ENCODE measurements around the gene CIRBP. TPM values are rescaled to one million over a fixed set of nuclear protein-coding genes. Genes with fewer than 3 reads are reported as not detected.
A peak's percentile ranks its signal among the peaks of the same experiment; 100 is the strongest.

CIRBP gene
- total RNA-seq, 1 experiment from 2014 or later, result 141 TPM

DNA sequence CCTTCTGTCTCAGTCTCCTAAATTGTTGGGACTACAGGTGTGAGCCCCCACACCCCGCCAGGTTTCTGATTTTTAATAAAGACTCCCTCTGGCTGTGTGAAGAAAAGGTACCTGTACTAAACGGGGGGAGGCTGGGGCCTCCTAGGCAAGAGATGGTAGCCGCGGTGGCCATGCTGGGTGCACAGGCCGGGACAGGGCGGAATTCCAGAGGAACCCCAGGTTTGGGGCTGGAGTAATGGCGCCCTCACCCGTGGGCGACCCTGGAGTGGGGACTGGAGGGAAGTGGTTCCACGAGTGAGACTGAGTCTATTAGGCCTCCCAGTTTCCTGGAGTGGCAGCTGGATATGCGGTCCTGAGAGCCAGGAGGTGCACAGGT, 29.7 kb upstream of the CIRBP start:
- Histone ChIP-seq H3K27ac (ENCODE audit: low read length) (peak overlapping the region; percentile 70; the same call in 1 of the 2 replicates), H2AFZ (ENCODE audit: low read length) (peak overlapping the region; percentile 70; the same call in 1 of the 2 replicates)

DNA sequence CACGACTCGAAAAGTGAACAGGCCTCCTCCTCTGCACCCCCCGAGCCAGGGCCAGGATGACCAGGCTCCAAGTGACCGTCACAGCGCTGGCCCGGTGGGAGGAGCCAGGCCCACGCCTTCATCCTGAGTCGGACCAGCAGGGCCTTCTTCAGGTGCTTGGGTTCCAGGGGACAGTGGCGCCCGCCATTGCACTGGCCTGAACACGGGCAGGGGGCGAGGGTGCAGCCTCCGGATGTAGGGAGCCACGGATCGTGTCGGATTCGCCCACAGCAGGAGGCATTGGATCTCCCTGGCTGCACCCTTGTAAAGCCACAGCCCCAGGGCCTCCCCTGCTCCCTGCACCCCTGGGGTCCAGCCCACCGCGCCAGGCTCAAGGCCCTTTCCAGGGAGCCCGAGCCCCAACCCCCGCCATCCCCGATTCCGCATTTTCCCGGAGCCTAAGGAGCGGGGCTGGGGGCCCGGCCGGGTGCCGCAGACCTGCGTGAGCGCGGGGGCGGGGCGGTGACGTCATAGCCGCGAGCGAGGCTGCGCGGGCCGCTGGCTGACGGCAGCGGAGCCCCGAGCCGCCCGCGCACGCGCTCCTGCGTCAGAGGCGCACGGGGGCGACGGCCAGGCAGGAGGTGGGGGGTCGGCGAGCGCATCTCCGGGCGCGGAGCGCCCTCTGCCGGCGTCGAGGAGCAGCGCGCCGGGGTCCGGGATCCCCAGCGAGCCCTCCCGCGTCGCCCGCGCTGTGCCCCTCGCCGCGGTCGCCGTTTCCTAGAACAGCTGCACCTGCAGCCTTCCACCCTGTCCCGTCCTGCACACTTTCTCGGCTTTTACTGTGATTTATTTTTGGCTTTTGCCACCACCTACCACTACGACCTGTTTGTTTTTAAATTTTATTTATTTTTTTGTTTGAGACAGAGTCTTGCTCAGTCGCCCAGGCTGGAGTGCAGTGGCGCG, 29.1 kb upstream of the CIRBP start:
- Histone ChIP-seq H3K27ac (ENCODE audit: low read length) (peak overlapping the region; percentile 70), H3K9me2 (replicated peaks; ENCODE audit: insufficient read depth, low read length) (no peaks in the 10 kb centered on the region), H3K4me2 (ENCODE audit: low read depth, low read length, poor library complexity, severe bottlenecking) (peak overlapping the region; percentile 94), H3K27me3 (ENCODE audit: low read length) (no peaks in the 10 kb centered on the region), H3K79me2 (ENCODE audit: low read length) (peaks cover 24% of the 10 kb centered on the region), H2AFZ (ENCODE audit: low read length) (peak overlapping the region; percentile 70; the same call in 1 of the 2 replicates), H4K20me1 (ENCODE audit: insufficient read depth, low read depth, low read length) (0 out of 2 replicates have a peak, but pooled peaks cover 6% of the 10 kb centered on the region), H3K9ac (ENCODE audit: low read length) (peak overlapping the region; percentile 100), H3K4me3 (ENCODE audit: low read length) (peak overlapping the region; percentile 100), H3K9me3 (ENCODE audit: low read length) (no peaks in the 10 kb centered on the region), H3K36me3 (ENCODE audit: insufficient read depth, low read length) (no peaks in the 10 kb centered on the region), H3K4me1 (ENCODE audit: low read length) (peaks cover 60% of the 10 kb centered on the region)
- peak; percentile 98 for DNase-seq

More for the DNA sequence above, 29.7 kb upstream of the CIRBP start:
- Histone ChIP-seq H3K9ac (ENCODE audit: low read length) (peak overlapping the region; percentile 87), H4K20me1 (ENCODE audit: insufficient read depth, low read depth, low read length) (0 out of 2 replicates have a peak, but pooled peaks cover 6% of the 10 kb centered on the region), H3K79me2 (ENCODE audit: low read length) (peaks cover 24% of the 10 kb centered on the region), H3K27me3 (ENCODE audit: low read length) (no peaks in the 10 kb centered on the region), H3K9me3 (ENCODE audit: low read length) (no peaks in the 10 kb centered on the region), H3K4me1 (ENCODE audit: low read length) (peaks cover 54% of the 10 kb centered on the region), H3K4me2 (ENCODE audit: low read depth, low read length, poor library complexity, severe bottlenecking) (peak overlapping the region; percentile 94), H3K4me3 (ENCODE audit: low read length) (peak overlapping the region; percentile 100), H3K9me2 (replicated peaks; ENCODE audit: insufficient read depth, low read length) (no peaks in the 10 kb centered on the region), H3K36me3 (ENCODE audit: insufficient read depth, low read length) (no peaks in the 10 kb centered on the region)
- DNase-seq, result no peak

DNA sequence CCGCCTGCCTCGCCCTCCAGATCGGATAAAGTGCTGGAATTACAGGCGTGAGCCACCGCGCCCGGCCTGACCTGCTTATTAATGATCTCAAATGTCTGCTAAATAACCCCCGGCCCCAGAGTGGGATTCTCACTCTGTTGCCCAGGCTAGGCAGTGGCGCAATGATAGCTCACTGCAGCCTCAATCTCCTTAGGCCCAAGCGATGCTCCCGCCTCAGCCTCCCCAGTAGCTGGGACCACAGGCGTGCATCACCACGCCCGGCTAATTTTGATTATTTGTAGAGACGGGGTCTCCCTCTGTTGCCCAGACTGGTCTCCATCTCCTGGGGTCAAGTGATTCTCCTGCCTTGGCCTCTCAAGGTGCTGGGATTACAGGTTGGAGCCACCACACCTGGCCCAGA, 28.2 kb upstream of the CIRBP start:
- no peak for DNase-seq
- H3K9ac ChIP-seq (ENCODE audit: low read length), result peak overlapping the region; percentile 100
- H3K4me3 ChIP-seq (ENCODE audit: low read length), result peak overlapping the region; percentile 100
- H3K36me3 ChIP-seq (ENCODE audit: insufficient read depth, low read length), result no peaks in the 10 kb centered on the region
- no peaks in the 10 kb centered on the region for H3K27me3 ChIP-seq (ENCODE audit: low read length)
- H4K20me1 ChIP-seq (ENCODE audit: insufficient read depth, low read depth, low read length), result 0 out of 2 replicates have a peak, but pooled peaks cover 6% of the 10 kb centered on the region
- no peaks in the 10 kb centered on the region for H3K9me2 ChIP-seq (replicated peaks; ENCODE audit: insufficient read depth, low read length)
- peaks cover 69% of the 10 kb centered on the region for H3K4me1 ChIP-seq (ENCODE audit: low read length)
- H3K79me2 ChIP-seq (ENCODE audit: low read length), result peaks cover 24% of the 10 kb centered on the region
- 0 out of 2 replicates have a peak overlapping the region, but pooled peaks have one; percentile 16 for H2AFZ ChIP-seq (ENCODE audit: low read length)
- peak overlapping the region; percentile 44 for H3K27ac ChIP-seq (ENCODE audit: low read length)
- no peaks in the 10 kb centered on the region for H3K9me3 ChIP-seq (ENCODE audit: low read length)
- peak overlapping the region; percentile 94 for H3K4me2 ChIP-seq (ENCODE audit: low read depth, low read length, poor library complexity, severe bottlenecking)

DNA sequence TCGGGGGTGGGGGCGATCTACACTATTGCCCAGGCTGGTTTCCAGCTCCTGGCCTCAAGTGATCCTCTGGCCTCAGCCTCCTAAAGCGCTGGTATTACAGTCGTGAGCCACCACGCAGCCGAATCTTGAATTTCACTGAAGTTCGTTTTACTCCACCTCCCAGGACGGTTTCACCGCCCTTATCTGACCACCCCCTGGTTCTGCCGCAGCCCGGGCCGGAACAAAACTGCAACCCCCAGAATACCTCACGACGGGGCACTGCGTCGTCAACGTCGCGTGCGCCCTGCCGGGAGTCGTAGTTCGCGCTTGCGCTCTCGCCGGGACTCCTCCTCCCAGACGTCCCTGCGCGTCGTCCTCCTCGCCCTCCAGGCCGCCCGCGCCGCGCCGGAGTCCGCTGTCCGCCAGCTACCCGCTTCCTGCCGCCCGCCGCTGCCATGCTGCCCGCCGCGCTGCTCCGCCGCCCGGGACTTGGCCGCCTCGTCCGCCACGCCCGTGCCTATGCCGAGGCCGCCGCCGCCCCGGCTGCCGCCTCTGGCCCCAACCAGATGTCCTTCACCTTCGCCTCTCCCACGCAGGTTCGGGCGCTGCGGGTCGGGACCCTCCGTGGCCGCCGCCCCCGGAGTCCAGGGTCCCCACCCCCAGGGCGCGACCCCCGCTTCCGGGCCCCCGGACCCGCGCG, 27.6 kb upstream of the CIRBP start, which contains the start of gene ATP5F1D:
Gene ATP5F1D, plus strand, starts transcription at position 335 of the 679 bp plus-strand sequence. Its CDS starts 100 bp downstream, at position 435.
- H3K9me3 ChIP-seq (ENCODE audit: low read length), result no peaks in the 10 kb centered on the region
- H3K27me3 ChIP-seq (ENCODE audit: low read length), result no peaks in the 10 kb centered on the region
- peaks cover 24% of the 10 kb centered on the region for H3K79me2 ChIP-seq (ENCODE audit: low read length)
- H3K4me1 ChIP-seq (ENCODE audit: low read length), result peaks cover 73% of the 10 kb centered on the region
- H2AFZ ChIP-seq (ENCODE audit: low read length), result 0 out of 2 replicates have a peak within 1 kb of the TSS, but pooled peaks have one; percentile 16
- H3K4me2 ChIP-seq (ENCODE audit: low read depth, low read length, poor library complexity, severe bottlenecking), result peak within 1 kb of the TSS; percentile 94
- H4K20me1 ChIP-seq (ENCODE audit: insufficient read depth, low read depth, low read length), result 0 out of 2 replicates have a peak, but pooled peaks cover 6% of the 10 kb centered on the region
- peak within 1 kb of the TSS; percentile 100 for H3K4me3 ChIP-seq (ENCODE audit: low read length)
- H3K27ac ChIP-seq (ENCODE audit: low read length), result peak within 1 kb of the TSS; percentile 77
- DNase-seq, result peak; percentile 98
- peak within 1 kb of the TSS; percentile 100 for H3K9ac ChIP-seq (ENCODE audit: low read length)
- H3K9me2 ChIP-seq (replicated peaks; ENCODE audit: insufficient read depth, low read length), result no peaks in the 10 kb centered on the region
- H3K36me3 ChIP-seq (ENCODE audit: insufficient read depth, low read length), result no peaks in the 10 kb centered on the region

DNA sequence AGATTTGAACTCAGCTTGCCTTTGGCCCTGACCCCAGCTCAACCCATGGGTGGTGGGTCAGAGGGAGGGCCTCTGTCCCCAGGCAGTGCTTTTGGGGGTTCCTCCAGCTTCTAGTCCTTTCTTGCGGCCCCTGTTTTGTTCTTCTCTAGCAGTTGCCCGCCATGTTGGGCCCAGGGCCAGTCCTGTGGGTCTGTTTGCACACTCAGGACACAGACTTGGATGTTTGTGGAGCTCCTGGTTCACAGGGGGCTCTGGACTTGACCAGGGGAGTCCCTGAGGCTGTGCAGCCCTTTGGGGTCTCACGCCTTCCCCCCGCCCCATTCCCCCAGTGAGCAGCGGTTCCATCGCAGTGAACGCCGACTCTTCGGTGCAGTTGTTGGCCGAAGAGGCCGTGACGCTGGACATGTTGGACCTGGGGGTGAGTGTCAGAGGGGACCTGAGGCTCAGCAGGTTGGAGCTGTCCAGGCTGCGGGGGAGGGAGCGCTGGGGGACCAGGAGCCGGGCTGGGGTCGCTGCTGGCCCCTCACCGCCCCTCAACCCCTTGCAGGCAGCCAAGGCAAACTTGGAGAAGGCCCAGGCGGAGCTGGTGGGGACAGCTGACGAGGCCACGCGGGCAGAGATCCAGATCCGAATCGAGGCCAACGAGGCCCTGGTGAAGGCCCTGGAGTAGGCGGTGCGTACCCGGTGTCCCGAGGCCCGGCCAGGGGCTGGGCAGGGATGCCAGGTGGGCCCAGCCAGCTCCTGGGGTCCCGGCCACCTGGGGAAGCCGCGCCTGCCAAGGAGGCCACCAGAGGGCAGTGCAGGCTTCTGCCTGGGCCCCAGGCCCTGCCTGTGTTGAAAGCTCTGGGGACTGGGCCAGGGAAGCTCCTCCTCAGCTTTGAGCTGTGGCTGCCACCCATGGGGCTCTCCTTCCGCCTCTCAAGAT, 25.1 kb upstream of the CIRBP start:
- peak overlapping the region; percentile 89 for H3K27ac ChIP-seq (ENCODE audit: low read length)
- peak; percentile 94 for DNase-seq

DNA sequence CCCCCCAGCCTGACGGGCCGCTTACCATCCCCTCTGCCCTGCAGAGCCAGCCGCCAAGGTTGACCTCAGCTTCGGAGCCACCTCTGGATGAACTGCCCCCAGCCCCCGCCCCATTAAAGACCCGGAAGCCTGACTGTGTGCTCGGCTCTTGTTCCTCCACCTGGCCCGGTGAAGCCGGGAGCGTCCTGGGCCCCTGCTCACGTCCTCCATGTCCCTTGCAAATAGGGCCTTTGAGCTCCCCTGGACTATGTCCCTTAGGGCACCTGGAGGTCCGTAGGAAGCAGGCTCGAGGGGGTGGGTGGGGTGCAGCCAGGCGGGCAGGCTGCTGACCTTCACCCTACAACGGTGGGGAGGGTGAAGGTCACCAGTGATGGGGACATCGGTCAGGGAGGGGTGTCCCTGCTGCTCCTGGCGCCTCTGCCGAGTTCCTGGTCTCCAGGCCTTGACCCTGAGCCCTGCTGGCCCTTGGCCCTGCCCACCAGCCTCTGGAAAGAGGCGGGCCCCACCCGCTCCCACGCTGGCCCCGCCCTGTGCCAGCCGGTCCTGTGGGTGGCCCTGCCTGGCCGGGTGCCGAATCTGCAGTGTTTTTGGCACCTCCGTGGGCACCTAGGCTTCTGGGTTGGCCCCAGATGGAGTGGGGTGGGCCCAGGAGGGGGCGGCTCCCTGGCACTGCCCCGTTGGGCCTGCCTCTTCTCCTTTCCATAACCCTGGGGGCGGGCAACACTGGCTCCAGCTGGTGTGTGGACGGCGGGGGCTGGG, 24.3 kb upstream of the CIRBP start:
- DNase-seq, result no peak
- Histone ChIP-seq H3K4me2 (ENCODE audit: low read depth, low read length, poor library complexity, severe bottlenecking) (peak overlapping the region; percentile 94), H2AFZ (ENCODE audit: low read length) (no peak overlapping the region), H3K27ac (ENCODE audit: low read length) (peak overlapping the region; percentile 89), H3K79me2 (ENCODE audit: low read length) (peaks cover 21% of the 10 kb centered on the region), H3K9me2 (replicated peaks; ENCODE audit: insufficient read depth, low read length) (no peaks in the 10 kb centered on the region), H3K27me3 (ENCODE audit: low read length) (no peaks in the 10 kb centered on the region), H3K4me3 (ENCODE audit: low read length) (peak overlapping the region; percentile 100), H3K36me3 (ENCODE audit: insufficient read depth, low read length) (no peaks in the 10 kb centered on the region; the same call in 1 of the 2 replicates), H3K9me3 (ENCODE audit: low read length) (no peaks in the 10 kb centered on the region), H3K9ac (ENCODE audit: low read length) (peak overlapping the region; percentile 100), H4K20me1 (ENCODE audit: insufficient read depth, low read depth, low read length) (peaks cover 8% of the 10 kb centered on the region; the same call in 1 of the 2 replicates), H3K4me1 (ENCODE audit: low read length) (peaks cover 55% of the 10 kb centered on the region)

More for the DNA sequence above, 25.1 kb upstream of the CIRBP start:
- Histone ChIP-seq H3K9me2 (replicated peaks; ENCODE audit: insufficient read depth, low read length) (no peaks in the 10 kb centered on the region), H4K20me1 (ENCODE audit: insufficient read depth, low read depth, low read length) (0 out of 2 replicates have a peak, but pooled peaks cover 6% of the 10 kb centered on the region), H3K36me3 (ENCODE audit: insufficient read depth, low read length) (no peaks in the 10 kb centered on the region), H3K9me3 (ENCODE audit: low read length) (no peaks in the 10 kb centered on the region), H3K27me3 (ENCODE audit: low read length) (no peaks in the 10 kb centered on the region), H3K79me2 (ENCODE audit: low read length) (peaks cover 19% of the 10 kb centered on the region), H3K9ac (ENCODE audit: low read length) (peak overlapping the region; percentile 100), H3K4me1 (ENCODE audit: low read length) (peaks cover 63% of the 10 kb centered on the region), H3K4me3 (ENCODE audit: low read length) (peak overlapping the region; percentile 100), H3K4me2 (ENCODE audit: low read depth, low read length, poor library complexity, severe bottlenecking) (peak overlapping the region; percentile 94), H2AFZ (ENCODE audit: low read length) (no peak overlapping the region)

Data from Karpas-422 (cell line).